CD4-positive, alpha-beta T cell treated with Interleukin-10 for 1 hour (primary cell): ENCODE measurements around the gene ASAP2.

Experiments
- DNase-seq: peaks from one replicate; pipeline ENCODE4 v3.0.0-alpha.2; 2020

Gene ASAP2

GRCh38 chr2:9359463-9359862, 152.9 kb downstream of the ASAP2 start:
- DNase-seq = no peak

GRCh38 chr2:9360110-9360509, 153.5 kb downstream of the ASAP2 start:
- no peak for DNase-seq

- no peak for DNase-seq
These were observed 154.1 kb downstream of the ASAP2 start for GRCh38 chr2:9360701-9361100.

- no peak for DNase-seq
These were observed 157.8 kb downstream of the ASAP2 start for GRCh38 chr2:9364373-9364772.

- no peak for DNase-seq
These were observed 158.3 kb downstream of the ASAP2 start for GRCh38 chr2:9364791-9365497.

GRCh38 chr2:9365498-9366019, 158.9 kb downstream of the ASAP2 start:
- no peak for DNase-seq

GRCh38 chr2:9366026-9366425, 159.4 kb downstream of the ASAP2 start:
- DNase-seq = no peak

- no peak for DNase-seq
These were observed 164.1 kb downstream of the ASAP2 start for GRCh38 chr2:9370746-9371145.

GRCh38 chr2:9373047-9373446, 166.4 kb downstream of the ASAP2 start:
- DNase-seq = no peak

- DNase-seq = no peak
These were observed 166.9 kb downstream of the ASAP2 start for GRCh38 chr2:9373476-9373875.

- no peak for DNase-seq
These were observed 167.6 kb downstream of the ASAP2 start for GRCh38 chr2:9374071-9374730.

GRCh38 chr2:9375857-9376428, 169.3 kb downstream of the ASAP2 start:
- DNase-seq = no peak

- no peak for DNase-seq
These were observed 171.0 kb downstream of the ASAP2 start for GRCh38 chr2:9377461-9378097.

GRCh38 chr2:9378433-9379390, 172.1 kb downstream of the ASAP2 start:
- no peak for DNase-seq

GRCh38 chr2:9379391-9379755, 172.8 kb downstream of the ASAP2 start:
- DNase-seq = no peak

- DNase-seq = no peak
These were observed 174.4 kb downstream of the ASAP2 start for GRCh38 chr2:9380702-9381628.

GRCh38 chr2:9382604-9383235, 176.1 kb downstream of the ASAP2 start:
- DNase-seq = no peak

- DNase-seq = no peak
These were observed 177.9 kb downstream of the ASAP2 start for GRCh38 chr2:9384521-9384920.

- DNase-seq = no peak
These were observed 179.2 kb downstream of the ASAP2 start for GRCh38 chr2:9385841-9386240.

GRCh38 chr2:9388199-9388681, 181.6 kb downstream of the ASAP2 start:
- no peak for DNase-seq
